ENCODE measurements around the gene TDRD9. TPM values are rescaled to one million over a fixed set of nuclear protein-coding genes. Genes with fewer than 3 reads are reported as not detected.

Gene TDRD9
- total and polyA plus RNA-seq, 2 experiments from 2014 or later = 0.73 to 1.3 TPM

GRCh38 chr14:104025534-104025933 is 97.3 kb downstream of the TDRD9 start:
- Histone ChIP-seq H3K9me2 (replicated peaks; ENCODE audit: insufficient read depth) (no peaks in the 10 kb centered on the region), H3K36me3 (replicated peaks; ENCODE audit: insufficient read depth, low read depth) (no peaks in the 10 kb centered on the region), H3K27ac (no peak overlapping the region), H3K79me2 (no peaks in the 10 kb centered on the region), H3K27me3 (no peaks in the 10 kb centered on the region), H3K4me1 (ENCODE audit: insufficient read depth) (no peaks in the 10 kb centered on the region), H3K4me3 (no peak overlapping the region), H4K20me1 (ENCODE audit: insufficient read depth, poor library complexity, severe bottlenecking) (no peaks in the 10 kb centered on the region), H3K9me3 (ENCODE audit: low read depth) (no peaks in the 10 kb centered on the region), H2AFZ (no peak overlapping the region), H3K4me2 (no peak overlapping the region)
- TF ChIP-seq, protein P1, sequence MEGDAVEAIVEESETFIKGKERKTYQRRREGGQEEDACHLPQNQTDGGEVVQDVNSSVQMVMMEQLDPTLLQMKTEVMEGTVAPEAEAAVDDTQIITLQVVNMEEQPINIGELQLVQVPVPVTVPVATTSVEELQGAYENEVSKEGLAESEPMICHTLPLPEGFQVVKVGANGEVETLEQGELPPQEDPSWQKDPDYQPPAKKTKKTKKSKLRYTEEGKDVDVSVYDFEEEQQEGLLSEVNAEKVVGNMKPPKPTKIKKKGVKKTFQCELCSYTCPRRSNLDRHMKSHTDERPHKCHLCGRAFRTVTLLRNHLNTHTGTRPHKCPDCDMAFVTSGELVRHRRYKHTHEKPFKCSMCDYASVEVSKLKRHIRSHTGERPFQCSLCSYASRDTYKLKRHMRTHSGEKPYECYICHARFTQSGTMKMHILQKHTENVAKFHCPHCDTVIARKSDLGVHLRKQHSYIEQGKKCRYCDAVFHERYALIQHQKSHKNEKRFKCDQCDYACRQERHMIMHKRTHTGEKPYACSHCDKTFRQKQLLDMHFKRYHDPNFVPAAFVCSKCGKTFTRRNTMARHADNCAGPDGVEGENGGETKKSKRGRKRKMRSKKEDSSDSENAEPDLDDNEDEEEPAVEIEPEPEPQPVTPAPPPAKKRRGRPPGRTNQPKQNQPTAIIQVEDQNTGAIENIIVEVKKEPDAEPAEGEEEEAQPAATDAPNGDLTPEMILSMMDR (IDR thresholded peaks at IDR 0.05; ENCODE audit: poor library complexity) = no peak
- TF ChIP-seq EZH2phosphoT487 (IDR thresholded peaks at IDR 0.05; ENCODE audit: low read depth, severe bottlenecking, unreplicated experiment) = no peak
- no peak for TF ChIP-seq EZH2 (IDR thresholded peaks at IDR 0.05; ENCODE audit: borderline replicate concordance)
- DNase-seq (ENCODE audit: low spot score) = no peak
- 80% methylated on average over 3 of the region's 3 CpGs for WGBS (ENCODE audit: low lambda C conversion rate, missing lambda C conversion rate)

DNA sequence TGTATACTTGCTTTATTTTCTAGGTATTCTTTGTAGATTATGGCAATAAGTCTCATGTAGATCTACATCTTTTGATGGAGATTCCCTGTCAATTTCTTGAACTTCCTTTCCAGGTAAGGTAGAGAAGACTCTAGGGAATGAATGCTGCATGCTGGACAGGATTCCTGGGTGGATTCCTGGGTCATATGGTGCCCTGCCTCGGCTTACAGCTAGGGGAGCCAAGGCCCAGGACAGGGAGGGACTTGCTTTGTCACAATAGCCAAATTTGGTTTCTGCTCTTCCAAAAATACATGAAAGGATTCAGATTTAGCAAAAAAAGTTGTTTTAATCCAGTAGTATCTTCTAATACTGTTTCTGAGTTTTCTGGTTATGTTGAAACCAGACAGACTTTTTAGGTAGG is 97.8 kb downstream of the TDRD9 start:
- no peak overlapping the region for H3K4me3 ChIP-seq
- H2AFZ ChIP-seq = no peak overlapping the region
- H3K27me3 ChIP-seq = no peaks in the 10 kb centered on the region
- TF ChIP-seq EZH2phosphoT487 (IDR thresholded peaks at IDR 0.05; ENCODE audit: low read depth, severe bottlenecking, unreplicated experiment) (no peak), EZH2 (IDR thresholded peaks at IDR 0.05; ENCODE audit: borderline replicate concordance) (no peak)
- TF ChIP-seq, protein P1 (IDR thresholded peaks at IDR 0.05; ENCODE audit: poor library complexity) = no peak
- WGBS (ENCODE audit: low lambda C conversion rate, missing lambda C conversion rate) = 76% methylated on average over 1 of the region's 1 CpG
- H3K4me2 ChIP-seq = no peak overlapping the region
- H3K27ac ChIP-seq = no peak overlapping the region
- H3K79me2 ChIP-seq = no peaks in the 10 kb centered on the region
- no peaks in the 10 kb centered on the region for H3K9me3 ChIP-seq (ENCODE audit: low read depth)
- no peaks in the 10 kb centered on the region for H4K20me1 ChIP-seq (ENCODE audit: insufficient read depth, poor library complexity, severe bottlenecking)
- no peak for DNase-seq (ENCODE audit: low spot score)
- no peaks in the 10 kb centered on the region for H3K9me2 ChIP-seq (replicated peaks; ENCODE audit: insufficient read depth)
- no peaks in the 10 kb centered on the region for H3K4me1 ChIP-seq (ENCODE audit: insufficient read depth)
- H3K36me3 ChIP-seq (replicated peaks; ENCODE audit: insufficient read depth, low read depth) = no peaks in the 10 kb centered on the region

- 33% methylated on average over 3 of the region's 3 CpGs for WGBS (ENCODE audit: low lambda C conversion rate, missing lambda C conversion rate)
- H3K27me3 ChIP-seq = no peaks in the 10 kb centered on the region
Observed at GRCh38 chr14:104030958-104031357, 102.7 kb downstream of the TDRD9 start.

DNA sequence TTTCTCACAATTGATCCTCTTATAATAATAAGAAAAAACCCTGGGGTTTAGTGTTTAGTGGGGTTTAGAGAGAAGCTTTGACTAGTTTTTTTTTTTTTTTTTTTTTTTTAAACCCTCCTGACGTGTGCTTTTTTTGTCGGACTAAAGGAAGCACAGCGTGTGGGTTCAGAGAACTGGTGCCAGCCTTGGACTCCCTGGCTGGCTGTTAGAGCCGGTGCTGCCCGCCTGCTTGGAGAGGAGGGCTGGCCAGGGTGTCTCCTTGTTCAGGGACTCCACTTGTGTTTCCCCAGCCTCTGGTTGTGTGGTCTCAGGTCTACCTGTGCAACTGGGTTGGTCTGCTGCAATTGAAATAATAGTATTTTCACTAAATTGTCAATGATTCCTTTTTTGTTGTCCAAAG is 103.1 kb downstream of the TDRD9 start:
- H3K27ac ChIP-seq = no peak overlapping the region
- DNase-seq (ENCODE audit: low spot score) = no peak
- no peak overlapping the region for H3K4me2 ChIP-seq
- TF ChIP-seq, protein P1 (IDR thresholded peaks at IDR 0.05; ENCODE audit: poor library complexity) = no peak
- TF ChIP-seq EZH2 (IDR thresholded peaks at IDR 0.05; ENCODE audit: borderline replicate concordance) = no peak
- TF ChIP-seq EZH2phosphoT487 (IDR thresholded peaks at IDR 0.05; ENCODE audit: low read depth, severe bottlenecking, unreplicated experiment) = no peak
- H3K79me2 ChIP-seq = no peaks in the 10 kb centered on the region
- H4K20me1 ChIP-seq (ENCODE audit: insufficient read depth, poor library complexity, severe bottlenecking) = no peaks in the 10 kb centered on the region
- no peaks in the 10 kb centered on the region for H3K9me3 ChIP-seq (ENCODE audit: low read depth)
- H3K36me3 ChIP-seq (replicated peaks; ENCODE audit: insufficient read depth, low read depth) = no peaks in the 10 kb centered on the region
- H2AFZ ChIP-seq = no peak overlapping the region
- no peak overlapping the region for H3K4me3 ChIP-seq
- WGBS (ENCODE audit: low lambda C conversion rate, missing lambda C conversion rate) = 70% methylated on average over 5 of the region's 5 CpGs
- H3K4me1 ChIP-seq (ENCODE audit: insufficient read depth) = no peaks in the 10 kb centered on the region
- H3K9me2 ChIP-seq (replicated peaks; ENCODE audit: insufficient read depth) = no peaks in the 10 kb centered on the region
- no peaks in the 10 kb centered on the region for H3K27me3 ChIP-seq

More at GRCh38 chr14:104030958-104031357, 102.7 kb downstream of the TDRD9 start:
- no peaks in the 10 kb centered on the region for H3K79me2 ChIP-seq
- no peaks in the 10 kb centered on the region for H3K36me3 ChIP-seq (replicated peaks; ENCODE audit: insufficient read depth, low read depth)
- no peak overlapping the region for H3K4me2 ChIP-seq
- H4K20me1 ChIP-seq (ENCODE audit: insufficient read depth, poor library complexity, severe bottlenecking) = no peaks in the 10 kb centered on the region
- H3K9me3 ChIP-seq (ENCODE audit: low read depth) = no peaks in the 10 kb centered on the region
- H3K9me2 ChIP-seq (replicated peaks; ENCODE audit: insufficient read depth) = no peaks in the 10 kb centered on the region
- TF ChIP-seq EZH2 (IDR thresholded peaks at IDR 0.05; ENCODE audit: borderline replicate concordance) = no peak
- no peaks in the 10 kb centered on the region for H3K4me1 ChIP-seq (ENCODE audit: insufficient read depth)
- DNase-seq (ENCODE audit: low spot score) = no peak
- no peak overlapping the region for H2AFZ ChIP-seq
- no peak overlapping the region for H3K27ac ChIP-seq
- H3K4me3 ChIP-seq = no peak overlapping the region

Measured in hepatocyte (in vitro differentiated cells).